SH-SY5Y (cell line): ENCODE data around the gene FAM149A.

Experiments
- GATA2 ChIP-seq: IDR thresholded peaks from 2 replicates; pipeline ENCODE4 v1.6.1; 2011; ENCODE audit warnings: mild to moderate bottlenecking, low read depth, low read length
- GATA3 ChIP-seq: IDR thresholded peaks from 2 replicates; pipeline ENCODE4 v1.6.1; 2011; ENCODE audit warnings: low read depth, mild to moderate bottlenecking, low read length, moderate library complexity

Gene FAM149A

GRCh38 chr4:186104114-186104889 lies at the start of gene FAM149A:
FAM149A (plus strand) TSS chr4:186104704.
- TF ChIP-seq GATA3: no peak
- TF ChIP-seq GATA2: no peak

- TF ChIP-seq GATA3: no peak
- no peak for TF ChIP-seq GATA2
These were observed 46.1 kb upstream of the FAM149A start for GRCh38 chr4:186058253-186058979.

- no peak for TF ChIP-seq GATA3
- no peak for TF ChIP-seq GATA2
These were observed 45.6 kb upstream of the FAM149A start for GRCh38 chr4:186058980-186059316.

GRCh38 chr4:186061921-186062320 lies 42.6 kb upstream of the FAM149A start:
- TF ChIP-seq GATA2 (no peak), GATA3 (no peak)

GRCh38 chr4:186067757-186068385 lies 36.6 kb upstream of the FAM149A start:
- TF ChIP-seq GATA2 (no peak), GATA3 (no peak)

- no peak for TF ChIP-seq GATA3
- TF ChIP-seq GATA2: no peak
These were observed 35.7 kb upstream of the FAM149A start, which contains the start of gene TLR3 for GRCh38 chr4:186068581-186069348. TLR3 (plus strand) TSS chr4:186069156; CDS start chr4:186076620, 7,464 bp downstream.

- no peak for TF ChIP-seq GATA2
- TF ChIP-seq GATA3: no peak
These were observed 34.8 kb upstream of the FAM149A start for GRCh38 chr4:186069729-186070128.

- no peak for TF ChIP-seq GATA2
- no peak for TF ChIP-seq GATA3
These were observed 32.0 kb upstream of the FAM149A start for GRCh38 chr4:186072516-186072915.

- TF ChIP-seq GATA2 (no peak), GATA3 (no peak)
These were observed 30.3 kb upstream of the FAM149A start for GRCh38 chr4:186074189-186074588.

- TF ChIP-seq GATA3 (no peak), GATA2 (no peak)
These were observed 25.4 kb upstream of the FAM149A start for GRCh38 chr4:186078981-186079638.

- no peak for TF ChIP-seq GATA3
- TF ChIP-seq GATA2: no peak
These were observed 24.8 kb upstream of the FAM149A start for GRCh38 chr4:186079694-186080093.

GRCh38 chr4:186081202-186081807 lies 23.2 kb upstream of the FAM149A start:
- TF ChIP-seq GATA3: no peak
- no peak for TF ChIP-seq GATA2

GRCh38 chr4:186082221-186082620 lies 22.3 kb upstream of the FAM149A start:
- TF ChIP-seq GATA3 (no peak), GATA2 (no peak)

- TF ChIP-seq GATA2 (no peak), GATA3 (no peak)
These were observed 16.0 kb upstream of the FAM149A start for GRCh38 chr4:186088523-186088922.
